Heart left ventricle (tissue), 13 donors: ENCODE measurements around the gene CTTNBP2.

ENCODE experiments used
- CTCF ChIP-seq, 12 donors: fragments of 200-600 bp; sonication (generic) in 4 of 12; IDR thresholded peaks; one replicate each; pipeline versions ENCODE4 v1.5.0 to v1.8.0; 2018 to 2022; ENCODE audit warnings: antibody characterized with exemption in 12 of 12, mild to moderate bottlenecking in 5 of 12
- POLR2A ChIP-seq, 2 donors: fragments of 450-650 bp; IDR thresholded peaks; one replicate each; pipeline ENCODE4 v1.6.1; 2017; ENCODE audit warnings: antibody characterized with exemption in 2 of 2, mild to moderate bottlenecking in 2 of 2, moderate library complexity in 2 of 2
- donor health status: ischemic (EF 13 %, LVEDD 7.1; RV severe dilation, severe dysfunction).
- donor health status: DM: no; HTN: yes; CAD: no.
- donor health status: DM: no; HTN: no; CAD: no.
- donor health status: ischemic (EF 25% LVEDD 6.9; RV normal size, moderate dysfunction).
- donor health status: ischemic (EF 25% LVEDD 5.7; RV mildly dilated, moderate dysfunction).
- donor health status: ischemic (EF 35%, LVEDD 5.7; RV mildly dilated, moderate dysfunction).
- donor health status: nonischemic (EF 11% LVEDD 7.7; RV severe dilation, severe dysfunction).
- donor health status: DM: yes; HTN: yes; CAD: no.
- donor health status: PGD.
- donor health status: ischemic (EF 29% LVEDD 5.4; RV normal size, mild dysfunction).
- donor health status: nonischemic (EF 23%, LVEDD 6.1; RV moderate dilation, normal function).

GRCh38 chr7:117674617-117675016 is 198.6 kb downstream of the CTTNBP2 start:
- TF ChIP-seq CTCF (IDR thresholded peaks at IDR 0.05): no peak
- TF ChIP-seq POLR2A (IDR thresholded peaks at IDR 0.05): no peak
